H1 (cell line): ENCODE results near the gene ZNF644. TPM values are rescaled to one million over a fixed set of nuclear protein-coding genes. Genes with fewer than 3 reads are reported as not detected.

Experiments
- CTCF ChIA-PET: fragments of 300-600 bp; sonication (Branson Sonifier 250); formaldehyde crosslinking; loops from one replicate; lab custom pipeline; 2021; ENCODE audit not compliant: partially characterized antibody; lab: Charles Lee
- POLR2A ChIA-PET: fragments of 300-600 bp; sonication (Branson Sonifier 250); formaldehyde crosslinking; loops from one replicate; lab custom pipeline; 2021; ENCODE audit warnings: inconsistent platforms; ENCODE audit not compliant: partially characterized antibody; lab: Charles Lee
- DNase-seq, 2 experiments: peaks; one replicate each; pipeline versions ENCODE4 v3.0.0 to v3.0.0-alpha.2; 2010 to 2022; ENCODE audit warnings: low spot score in 2 of 2, low read depth in 1 of 2, mixed read lengths in 1 of 2
- FAIRE-seq: peaks from 2 replicates; lab custom pipeline; 2011; peaks lifted over from hg19 to GRCh38; lab: Jason Lieb, UNC
- H2AFZ ChIP-seq: 2 replicates; pipeline ENCODE4 v1.8.1; 2012; ENCODE audit warnings: low read length, inconsistent platforms
- H2AK5ac ChIP-seq: 2 replicates; pipeline ENCODE4 v1.6.1; 2013; ENCODE audit warnings: low read depth, low read length
- H2BK120ac ChIP-seq: replicated peaks from 2 replicates; pipeline ENCODE3; 2013; ENCODE audit warnings: low read depth, low read length, inconsistent platforms
- H2BK12ac ChIP-seq: 2 replicates; pipeline ENCODE4 v1.6.1; 2013; ENCODE audit warnings: low read depth, low read length
- H2BK15ac ChIP-seq: 2 replicates; pipeline ENCODE4 v1.6.1; 2013; ENCODE audit warnings: low read length
- H2BK20ac ChIP-seq: 2 replicates; pipeline ENCODE4 v1.6.1; 2013; ENCODE audit warnings: low read length
- H2BK5ac ChIP-seq: 2 replicates; pipeline ENCODE4 v1.6.1; 2013; ENCODE audit warnings: low read depth, low read length
- H3K14ac ChIP-seq: 2 replicates; pipeline ENCODE4 v1.6.1; 2013; ENCODE audit warnings: inconsistent platforms; ENCODE audit not compliant: insufficient read length
- H3K18ac ChIP-seq: 2 replicates; pipeline ENCODE4 v1.6.1; 2013; ENCODE audit warnings: low read length; ENCODE audit errors: extremely low read depth
- H3K23ac ChIP-seq: 2 replicates; pipeline ENCODE4 v1.6.1; 2013; ENCODE audit warnings: inconsistent platforms; ENCODE audit not compliant: insufficient read length
- H3K23me2 ChIP-seq: 2 replicates; pipeline ENCODE4 v1.6.1; 2013; ENCODE audit warnings: low read depth, low read length
- H3K27ac ChIP-seq: 2 replicates; pipeline ENCODE4 v1.6.1; 2011; ENCODE audit warnings: low read depth, low read length, inconsistent platforms
- H3K27me3 ChIP-seq, 4 experiments: replicated peaks in 1 of 4; 1 replicate in 1 of 4; 2 replicates in 3 of 4; pipeline versions ENCODE4 v1.6.1 to v1.8.1; 2011 to 2013; ENCODE audit warnings: low read length in 3 of 4, mild to moderate bottlenecking in 3 of 4, inconsistent platforms in 2 of 4, mixed read lengths in 2 of 4, moderate library complexity in 1 of 4; ENCODE audit not compliant: control insufficient read depth in 3 of 4, insufficient read depth in 3 of 4; ENCODE audit errors: extremely low read depth in 1 of 4
- H3K36me3 ChIP-seq, 4 experiments: 2 replicates each; pipeline versions ENCODE4 v1.6.1 to v1.8.1; 2011 to 2013; ENCODE audit warnings: mild to moderate bottlenecking in 4 of 4, low read length in 3 of 4, moderate library complexity in 2 of 4, control low read depth in 1 of 4, inconsistent platforms in 1 of 4; ENCODE audit not compliant: insufficient read depth in 4 of 4, control insufficient read depth in 2 of 4
- H3K4ac ChIP-seq: replicated peaks from 2 replicates; pipeline ENCODE3; 2013; ENCODE audit warnings: low read length, low read depth, mixed read lengths, inconsistent platforms; ENCODE audit not compliant: insufficient read length
- H3K4me1 ChIP-seq, 4 experiments: replicated peaks in 1 of 4; 1 replicate in 1 of 4; 2 replicates in 3 of 4; pipeline versions ENCODE4 v1.6.1 to v1.8.1; 2011 to 2013; ENCODE audit warnings: low read length in 3 of 4, inconsistent platforms in 2 of 4, mixed read lengths in 1 of 4; ENCODE audit not compliant: insufficient read depth in 4 of 4, control insufficient read depth in 3 of 4
- H3K4me2 ChIP-seq, 2 experiments: 2 replicates each; pipeline versions ENCODE4 v1.6.1 to v1.8.1; 2011 to 2013; ENCODE audit warnings: low read depth in 2 of 2, low read length in 2 of 2, control low read depth in 1 of 2, inconsistent platforms in 1 of 2, mild to moderate bottlenecking in 1 of 2; ENCODE audit not compliant: insufficient read depth in 1 of 2
- H3K4me3 ChIP-seq, 4 experiments: fragments of 200-600, 300-600 bp in 1 of 4; sonication (generic), shearing (Covaris generic), sonication (Bioruptor Twin) in 1 of 4; 2 replicates each; pipeline versions ENCODE4 v1.5.1 to v1.8.1; 2011 to 2016; ENCODE audit warnings: low read length in 4 of 4, low read depth in 3 of 4, control low read depth in 2 of 4, inconsistent platforms in 2 of 4, mild to moderate bottlenecking in 2 of 4, mixed read lengths in 1 of 4, moderate library complexity in 1 of 4; ENCODE audit not compliant: insufficient read depth in 2 of 4; ENCODE audit errors: extremely low read depth in 1 of 4
- H3K56ac ChIP-seq: replicated peaks from 2 replicates; pipeline ENCODE3; 2013; ENCODE audit warnings: low read depth, mild to moderate bottlenecking, mixed read lengths, low read length, inconsistent platforms; ENCODE audit not compliant: insufficient read length
- H3K79me1 ChIP-seq: 2 replicates; pipeline ENCODE4 v1.6.1; 2013; ENCODE audit warnings: low read depth, low read length, control low read depth
- H3K79me2 ChIP-seq, 2 experiments: 2 replicates each; pipeline versions ENCODE4 v1.6.1 to v1.8.1; 2012 to 2013; ENCODE audit warnings: low read length in 2 of 2, mild to moderate bottlenecking in 2 of 2, inconsistent platforms in 1 of 2; ENCODE audit not compliant: insufficient read depth in 2 of 2, control insufficient read depth in 1 of 2
- H3K9ac ChIP-seq, 4 experiments: replicated peaks in 1 of 4; 1 replicate in 1 of 4; 2 replicates in 3 of 4; pipeline versions ENCODE4 v1.6.1 to v1.8.1; 2011 to 2013; ENCODE audit warnings: low read depth in 3 of 4, low read length in 3 of 4, control low read depth in 2 of 4, mild to moderate bottlenecking in 2 of 4, moderate library complexity in 2 of 4, inconsistent platforms in 1 of 4; ENCODE audit errors: extremely low read depth in 1 of 4
- H3K9me3 ChIP-seq, 2 experiments: 2 replicates each; pipeline versions ENCODE4 v1.6.1 to v1.8.1; 2012 to 2013; ENCODE audit warnings: mild to moderate bottlenecking in 2 of 2, moderate library complexity in 2 of 2, control low read depth in 1 of 2, inconsistent platforms in 1 of 2, low read depth in 1 of 2, low read length in 1 of 2, mixed read lengths in 1 of 2; ENCODE audit not compliant: insufficient read depth in 2 of 2
- H4K20me1 ChIP-seq, 2 experiments: replicated peaks in 1 of 2; 2 replicates each; pipeline versions ENCODE3 to v1.8.1; 2011 to 2013; ENCODE audit warnings: inconsistent platforms in 2 of 2, low read length in 2 of 2, mild to moderate bottlenecking in 1 of 2; ENCODE audit not compliant: insufficient read depth in 2 of 2, control insufficient read depth in 1 of 2
- H4K5ac ChIP-seq: 2 replicates; pipeline ENCODE4 v1.6.1; 2013; ENCODE audit warnings: low read length, low read depth, mixed read lengths, inconsistent platforms; ENCODE audit not compliant: insufficient read length
- H4K8ac ChIP-seq: 2 replicates; pipeline ENCODE4 v1.8.0; 2013; ENCODE audit warnings: mild to moderate bottlenecking, moderate library complexity, low read length, inconsistent platforms; ENCODE audit not compliant: insufficient read depth; ENCODE audit errors: extremely low read depth
- H4K91ac ChIP-seq: replicated peaks from 2 replicates; pipeline ENCODE3; 2013; ENCODE audit warnings: low read length, mixed read lengths, inconsistent platforms; ENCODE audit not compliant: insufficient read length
- BACH1 ChIP-seq: IDR thresholded peaks from 2 replicates; pipeline ENCODE4 v1.6.1; 2012; ENCODE audit warnings: low read length, improper control_type of control experiment
- JUN ChIP-seq: IDR thresholded peaks from 2 replicates; pipeline ENCODE4 v1.6.1; 2011; ENCODE audit warnings: low read depth, mild to moderate bottlenecking, improper control_type of control experiment, low read length
- POU5F1 ChIP-seq: IDR thresholded peaks from 2 replicates; pipeline ENCODE4 v1.6.1; 2011; ENCODE audit warnings: low read depth, mild to moderate bottlenecking, low read length, moderate library complexity
- SUZ12 ChIP-seq: fragments of 200-600 bp; sonication (generic); IDR thresholded peaks from 2 replicates; pipeline ENCODE4 v1.6.1; 2012; ENCODE audit warnings: mild to moderate bottlenecking, inconsistent platforms, low read length, moderate library complexity, mixed read lengths
- USF2 ChIP-seq: IDR thresholded peaks from 2 replicates; pipeline ENCODE4 v1.6.1; 2011; ENCODE audit warnings: low read length, improper control_type of control experiment
- WGBS, 2 experiments: shearing (Covaris generic) in 1 of 2; methylation state at CpG; one replicate each; pipeline versions ENCODE4 v1.1.6 to v1.1.7; 2013 to 2015; ENCODE audit warnings: low lambda C conversion rate in 2 of 2, mixed read lengths in 2 of 2, inconsistent platforms in 1 of 2, low coverage in 1 of 2, missing lambda C conversion rate in 1 of 2; ENCODE audit not compliant: insufficient replicate concordance in 2 of 2, insufficient coverage in 1 of 2, insufficient read length in 1 of 2; ENCODE audit errors: extremely low coverage in 1 of 2, missing lambda C conversion rate in 1 of 2; 5-methylcytosine and 5-hydroxymethylcytosine counted together
- polyA plus RNA-seq, 7 experiments: library from polyadenylated mRNA; depleted of rRNA in 3 of 7; stranded (reverse) in 5 of 7; unstranded in 2 of 7; fragments of >200 nt in 5 of 7; fragments of 200-250 nt in 2 of 7; gene quantifications; 1 replicate in 5 of 7; 2 replicates in 1 of 7; 4 replicates in 1 of 7; pipeline versions ENCODE4 v1.2.1 to v1.2.3, GENCODE V29; 2011 to 2013; ENCODE audit warnings: missing spikeins in 2 of 7, mixed read lengths in 2 of 7
- total RNA-seq: library from RNA; stranded (reverse); fragmentation: NEBNext Ultra II Directional; extraction: Animal tissue kit (Norgen Biotek cat#: 25700); gene quantifications from 2 replicates; pipeline ENCODE4 v1.2.1, GENCODE V29; 2021

ZNF644 gene
- total and polyA plus RNA-seq, 2 of the 8 experiments (the other 6 are each of a cell fraction or from before 2014, with no cell fraction given), result 14.5 to 93.5 TPM

- WGBS, 2 experiments, result 94% methylated on average over 1 of the region's 1 CpG; no CpG with 5 or more reads in 1 of the 2 experiments
- no peak overlapping the region for H3K4me3 ChIP-seq
- FAIRE-seq (no peak), DNase-seq (no peak)
- H3K23me2 ChIP-seq, result no peaks in the 10 kb centered on the region
- H3K9ac ChIP-seq, result no peak overlapping the region
- H3K4me1 ChIP-seq, result peaks cover 0 to 5% (median 2%) of the 10 kb centered on the region in 4 experiments; a peak in 1 of 7 replicates
- no peak overlapping the region for H2BK12ac ChIP-seq
- CTCF ChIA-PET, result interaction anchor here (0.8 to 1.9 kb wide), 6 partner anchors 9 to 234 kb away, joined by 3 to 7 read pairs (median 5); no protein-coding TSS in a partner anchor
- peaks cover 0 to 3% (median 1%) of the 10 kb centered on the region in 4 experiments; a peak in 3 of 8 replicates for H3K36me3 ChIP-seq
- H3K14ac ChIP-seq, result no peak overlapping the region
- H4K5ac ChIP-seq, result no peak overlapping the region
- no peak overlapping the region for H2BK20ac ChIP-seq
- H2BK120ac ChIP-seq, result no peak overlapping the region
- no peak overlapping the region for H3K4ac ChIP-seq
- no peak overlapping the region for H3K18ac ChIP-seq
- H2BK5ac ChIP-seq, result no peak overlapping the region
- H3K79me1 ChIP-seq, result 0 out of 2 replicates have a peak, but pooled peaks cover 3% of the 10 kb centered on the region
- no peak overlapping the region for H4K8ac ChIP-seq
- peaks cover 8 to 17% of the 10 kb centered on the region in 2 experiments for H4K20me1 ChIP-seq
- POLR2A ChIA-PET, result interaction anchor here (0.8 to 1.4 kb wide), 3 partner anchors 11 to 19 kb away, joined by 3 read pairs; no protein-coding TSS in a partner anchor
- no peak overlapping the region for H3K27ac ChIP-seq
- H3K27me3 ChIP-seq, result no peaks in the 10 kb centered on the region
- H3K56ac ChIP-seq, result no peak overlapping the region
- H2BK15ac ChIP-seq, result no peak overlapping the region
- no peak overlapping the region for H4K91ac ChIP-seq
- H2AFZ ChIP-seq, result no peak overlapping the region
- TF ChIP-seq USF2, result no peak
- TF ChIP-seq POU5F1, result no peak
- no peak for TF ChIP-seq SUZ12
- no peak for TF ChIP-seq BACH1
- TF ChIP-seq JUN, result no peak
- H3K4me2 ChIP-seq, result no peak overlapping the region
- H2AK5ac ChIP-seq, result no peak overlapping the region
- H3K23ac ChIP-seq, result no peak overlapping the region
- peaks cover 6 to 99% of the 10 kb centered on the region in 2 experiments; a peak in 3 of 4 replicates for H3K79me2 ChIP-seq
- H3K9me3 ChIP-seq, result no peaks in the 10 kb centered on the region
Observed at GRCh38 chr1:90955769-90956168, 66.1 kb downstream of the ZNF644 start.
